Measurements from ENCODE around the gene DRD2. TPM values are rescaled to one million over a fixed set of nuclear protein-coding genes. Genes with fewer than 3 reads are reported as not detected.

DRD2 gene
- total RNA-seq, 2 experiments from 2014 or later = not detected

DNA sequence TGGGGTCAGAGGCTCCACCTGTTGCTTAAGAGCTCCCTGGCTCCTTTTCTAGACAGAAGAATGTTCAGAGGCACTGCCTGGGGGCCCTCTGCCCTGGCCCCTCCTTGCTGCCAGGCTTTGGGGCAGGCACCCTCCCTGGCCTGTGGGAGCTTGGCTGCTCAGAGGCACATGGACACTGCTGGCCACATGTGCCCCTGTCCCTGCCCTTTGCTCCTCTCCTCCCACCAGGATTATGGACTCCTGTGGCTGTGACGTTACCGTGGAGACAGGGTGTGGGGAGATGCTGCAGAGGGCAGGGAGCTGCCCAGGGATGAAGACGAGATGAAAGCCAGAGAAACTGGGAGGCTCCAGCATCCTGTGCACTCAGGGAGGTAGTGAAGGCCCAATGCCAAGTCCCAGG is 14.7 kb downstream of the DRD2 start:
- ATAC-seq (no peak), DNase-seq (no peak)
- intact Hi-C loops (cut with micrococcal nuclease) = no loop called here
- Mint-ChIP-seq H3K9me3 (no peaks in the 10 kb centered on the region), H3K36me3 (ENCODE audit: low read depth) (no peaks in the 10 kb centered on the region), H3K27me3 (peaks cover 14% of the 10 kb centered on the region), H3K27ac (no peak overlapping the region), H3K4me3 (no peak overlapping the region), H3K4me1 (ENCODE audit: low read depth) (no peaks in the 10 kb centered on the region)
- ChIA-PET POLR2A (interaction anchor here (0.6 kb wide), 1 partner anchor 75 kb away, joined by 3 read pairs; no protein-coding TSS in a partner anchor), CTCF (interaction anchor here (0.7 kb wide), 1 partner anchor 63 kb away, joined by 3 read pairs; no protein-coding TSS in a partner anchor)
- TF ChIP-seq, protein P1, sequence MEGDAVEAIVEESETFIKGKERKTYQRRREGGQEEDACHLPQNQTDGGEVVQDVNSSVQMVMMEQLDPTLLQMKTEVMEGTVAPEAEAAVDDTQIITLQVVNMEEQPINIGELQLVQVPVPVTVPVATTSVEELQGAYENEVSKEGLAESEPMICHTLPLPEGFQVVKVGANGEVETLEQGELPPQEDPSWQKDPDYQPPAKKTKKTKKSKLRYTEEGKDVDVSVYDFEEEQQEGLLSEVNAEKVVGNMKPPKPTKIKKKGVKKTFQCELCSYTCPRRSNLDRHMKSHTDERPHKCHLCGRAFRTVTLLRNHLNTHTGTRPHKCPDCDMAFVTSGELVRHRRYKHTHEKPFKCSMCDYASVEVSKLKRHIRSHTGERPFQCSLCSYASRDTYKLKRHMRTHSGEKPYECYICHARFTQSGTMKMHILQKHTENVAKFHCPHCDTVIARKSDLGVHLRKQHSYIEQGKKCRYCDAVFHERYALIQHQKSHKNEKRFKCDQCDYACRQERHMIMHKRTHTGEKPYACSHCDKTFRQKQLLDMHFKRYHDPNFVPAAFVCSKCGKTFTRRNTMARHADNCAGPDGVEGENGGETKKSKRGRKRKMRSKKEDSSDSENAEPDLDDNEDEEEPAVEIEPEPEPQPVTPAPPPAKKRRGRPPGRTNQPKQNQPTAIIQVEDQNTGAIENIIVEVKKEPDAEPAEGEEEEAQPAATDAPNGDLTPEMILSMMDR (IDR thresholded peaks at IDR 0.05) = no peak

DNA sequence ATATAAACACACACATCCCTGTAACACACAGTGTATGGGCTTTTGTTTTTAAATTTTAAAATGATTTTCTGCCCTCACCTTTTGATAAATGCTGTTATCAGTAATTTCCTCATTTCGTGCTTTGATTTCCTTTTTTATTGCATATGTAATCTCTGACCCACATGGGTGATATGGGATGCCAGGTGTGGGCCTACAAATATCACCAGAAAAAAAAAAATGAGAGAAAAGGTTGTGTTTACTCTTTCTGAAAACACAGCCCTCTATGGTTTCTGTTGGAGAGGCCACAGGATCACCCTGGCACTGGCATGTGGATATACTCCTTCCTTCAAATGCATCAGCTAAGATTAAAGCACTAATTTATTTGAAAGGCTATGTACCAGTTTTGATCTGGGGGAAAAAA is 17.0 kb downstream of the DRD2 start:
- H3K36me3 Mint-ChIP-seq (ENCODE audit: low read depth) = no peaks in the 10 kb centered on the region
- no peaks in the 10 kb centered on the region for H3K9me3 Mint-ChIP-seq
- DNase-seq = no peak
- ATAC-seq = no peak
- TF ChIP-seq, protein P1 (IDR thresholded peaks at IDR 0.05) = no peak
- intact Hi-C loops (cut with micrococcal nuclease) = no loop called here
- peaks cover 6% of the 10 kb centered on the region for H3K27me3 Mint-ChIP-seq
- ChIA-PET CTCF (no interaction called here), POLR2A (no interaction called here)
- no peak overlapping the region for H3K27ac Mint-ChIP-seq
- H3K4me1 Mint-ChIP-seq (ENCODE audit: low read depth) = no peaks in the 10 kb centered on the region
- no peak overlapping the region for H3K4me3 Mint-ChIP-seq

DNA sequence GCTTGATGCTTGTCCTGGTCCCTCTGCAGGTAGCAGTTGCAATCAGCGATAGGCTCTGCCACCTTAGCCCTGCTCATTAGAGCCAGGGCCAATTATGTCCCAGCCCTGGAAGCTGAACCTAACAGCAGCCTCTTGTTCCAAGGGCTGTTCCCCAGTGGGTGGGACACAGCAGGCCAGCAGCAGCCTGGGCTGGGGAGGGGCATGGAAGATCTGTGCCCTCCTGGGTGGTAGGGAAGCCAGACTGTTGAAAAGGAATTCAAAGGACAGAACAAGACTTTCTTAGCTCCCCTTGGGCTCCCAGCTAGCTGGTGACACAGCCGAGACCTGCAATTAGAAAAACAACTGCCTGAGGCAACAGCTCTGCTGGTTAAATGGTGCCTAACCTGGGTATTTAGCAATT is 17.4 kb downstream of the DRD2 start:
- ATAC-seq = no peak
- H3K27ac Mint-ChIP-seq = no peak overlapping the region
- H3K9me3 Mint-ChIP-seq = no peaks in the 10 kb centered on the region
- intact Hi-C loops (cut with micrococcal nuclease) = no loop called here
- H3K36me3 Mint-ChIP-seq (ENCODE audit: low read depth) = no peaks in the 10 kb centered on the region
- ChIA-PET CTCF (no interaction called here), POLR2A (no interaction called here)
- peaks cover 6% of the 10 kb centered on the region for H3K27me3 Mint-ChIP-seq
- DNase-seq = no peak
- H3K4me3 Mint-ChIP-seq = no peak overlapping the region
- no peaks in the 10 kb centered on the region for H3K4me1 Mint-ChIP-seq (ENCODE audit: low read depth)
- TF ChIP-seq, protein P1 (IDR thresholded peaks at IDR 0.05) = no peak

DNA sequence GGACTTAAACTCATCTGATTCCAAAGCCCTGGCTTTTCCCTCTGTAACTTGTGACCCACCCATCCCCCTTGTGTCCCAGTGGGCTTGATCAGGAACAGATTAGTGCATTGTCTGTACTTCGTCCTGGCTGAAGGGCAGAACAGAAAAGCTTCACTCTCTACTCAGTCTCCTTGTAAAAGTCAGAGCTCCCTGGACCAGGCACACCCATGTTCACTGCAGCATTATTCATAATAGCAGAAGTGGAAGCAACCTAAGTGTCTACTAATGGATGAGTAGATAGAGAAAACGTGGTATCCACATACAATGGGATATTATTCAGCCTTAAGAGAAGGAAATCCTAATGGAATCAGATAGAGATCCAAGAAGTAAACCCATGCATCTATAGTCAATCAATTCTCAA is 20.7 kb downstream of the DRD2 start:
- TF ChIP-seq, protein P1 (IDR thresholded peaks at IDR 0.05) = no peak
- DNase-seq = no peak
- H3K27ac Mint-ChIP-seq = no peak overlapping the region
- ChIA-PET CTCF (no interaction called here), POLR2A (no interaction called here)
- H3K27me3 Mint-ChIP-seq = peaks cover 6% of the 10 kb centered on the region
- no peaks in the 10 kb centered on the region for H3K9me3 Mint-ChIP-seq
- no peaks in the 10 kb centered on the region for H3K4me1 Mint-ChIP-seq (ENCODE audit: low read depth)
- no peak overlapping the region for H3K4me3 Mint-ChIP-seq
- intact Hi-C loops (cut with micrococcal nuclease) = no loop called here
- ATAC-seq = no peak
- H3K36me3 Mint-ChIP-seq (ENCODE audit: low read depth) = no peaks in the 10 kb centered on the region

DNA sequence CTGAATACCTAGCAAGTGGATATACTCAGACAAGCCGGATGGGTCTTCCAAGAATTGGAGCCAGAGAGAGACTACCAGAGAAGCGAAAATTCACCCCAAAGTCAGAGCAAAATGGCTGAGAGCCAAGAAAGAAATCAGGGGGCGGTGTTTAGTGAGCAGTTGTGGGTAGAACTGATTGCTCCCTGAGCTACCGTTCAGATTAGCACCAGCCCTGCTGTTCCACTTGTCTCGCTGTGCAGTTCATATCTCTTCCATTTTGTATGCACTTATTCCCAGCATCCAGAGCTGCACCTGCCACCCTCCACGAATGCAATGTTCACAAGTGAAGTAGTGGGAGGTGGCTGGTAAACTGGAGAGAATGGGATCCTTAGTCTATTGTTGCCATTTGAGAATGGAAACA is 25.5 kb downstream of the DRD2 start:
- Mint-ChIP-seq H3K27me3 (no peaks in the 10 kb centered on the region), H3K9me3 (no peaks in the 10 kb centered on the region), H3K4me3 (no peak overlapping the region), H3K36me3 (ENCODE audit: low read depth) (no peaks in the 10 kb centered on the region), H3K27ac (no peak overlapping the region), H3K4me1 (ENCODE audit: low read depth) (no peaks in the 10 kb centered on the region)
- CTCF ChIA-PET = no interaction called here
- TF ChIP-seq, protein P1 (IDR thresholded peaks at IDR 0.05) = no peak
- DNase-seq = no peak
- ATAC-seq = no peak
- POLR2A ChIA-PET = no interaction called here
- intact Hi-C loops (cut with micrococcal nuclease) = no loop called here

Measured in activated CD8-positive, alpha-beta T cell treated with anti-CD3 and anti-CD28 coated beads for 36 hours (primary cell).